EL (cell line): ENCODE measurements around the gene BPGM.

Experiments
- DNase-seq: peaks from one replicate; pipeline ENCODE4 v3.0.0-alpha.2; 2016

Gene BPGM

GRCh38 chr7:134646425-134647305 is at the start of gene BPGM:
Gene BPGM, plus strand, starts transcription at chr7:134646853. Its CDS starts 14,655 bp downstream, at chr7:134661508.
- DNase-seq, result peak; percentile 100

- DNase-seq, result no peak
Measured at GRCh38 chr7:134599371-134599770, 47.3 kb upstream of the BPGM start.

GRCh38 chr7:134601459-134601858 is 45.2 kb upstream of the BPGM start:
- DNase-seq, result no peak

- DNase-seq, result no peak
Measured at GRCh38 chr7:134602881-134603451, 43.7 kb upstream of the BPGM start.

DNA sequence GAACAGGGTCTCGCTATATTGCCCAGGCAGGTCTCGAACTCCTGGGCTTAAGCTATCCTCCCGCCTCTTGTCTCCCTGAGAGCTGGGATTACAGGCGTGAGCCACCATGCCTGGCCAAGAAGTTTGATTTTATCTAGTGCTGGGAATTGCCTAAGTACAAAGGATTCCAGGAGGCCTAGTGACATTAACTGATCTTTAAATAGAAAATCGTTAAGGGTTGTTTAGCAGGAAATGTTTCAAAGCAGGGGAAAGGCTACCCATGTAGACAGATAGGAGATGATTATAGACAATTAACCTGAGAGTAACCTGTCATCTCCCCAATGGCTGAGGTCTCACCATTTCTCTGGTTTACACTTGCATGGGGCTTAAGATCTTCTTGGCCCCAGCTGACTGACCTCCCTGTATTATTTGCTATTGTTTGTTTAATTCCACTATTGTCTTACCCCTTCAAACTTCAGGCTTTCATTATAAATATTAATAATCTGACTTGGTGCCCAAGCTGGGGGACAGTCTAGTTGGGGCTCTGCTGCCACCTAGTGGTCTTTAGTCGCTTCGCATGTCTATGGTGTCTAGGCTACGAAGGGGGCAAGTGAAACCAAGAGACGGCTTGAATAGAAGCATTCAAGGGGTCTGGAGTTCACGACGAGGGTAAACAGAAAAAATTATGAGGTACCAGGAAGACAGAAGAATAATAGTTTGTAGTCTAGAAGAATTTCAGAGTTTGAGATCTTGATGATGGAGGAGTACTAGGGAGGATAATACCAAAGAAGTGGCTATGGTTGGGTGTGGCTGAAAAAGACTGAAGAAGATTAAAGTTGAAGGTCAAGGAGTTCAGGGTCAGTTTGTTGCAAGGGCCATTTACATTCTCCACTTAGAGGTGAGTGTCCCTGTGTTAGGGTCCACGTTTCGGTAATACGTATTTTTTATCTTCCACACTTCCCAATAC is 40.4 kb upstream of the BPGM start:
- peak; percentile 66 for DNase-seq

DNA sequence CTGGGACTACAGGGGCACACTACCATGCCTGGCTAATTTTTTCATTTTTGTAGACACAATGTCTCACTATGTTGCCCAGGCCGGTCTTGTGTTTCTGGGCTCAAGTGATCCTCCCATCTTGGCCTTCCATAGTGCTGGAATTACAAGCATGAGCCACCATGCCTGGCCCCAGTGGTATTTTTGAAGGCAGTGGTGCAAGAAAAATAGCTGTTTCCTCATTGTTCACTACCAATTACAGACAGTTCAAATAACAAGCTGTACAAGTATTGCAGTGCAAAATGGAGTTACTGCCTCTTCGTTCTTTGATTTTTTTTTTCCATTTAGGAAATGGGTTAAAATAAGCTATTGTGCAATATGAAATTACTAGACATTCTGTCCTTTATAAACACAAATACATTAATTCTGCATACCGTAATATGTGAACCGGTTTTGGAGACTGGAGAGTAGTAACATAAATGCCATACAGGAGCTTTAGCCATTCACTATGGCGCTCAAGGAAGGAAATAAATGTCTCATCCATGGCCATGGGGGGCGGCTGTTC is 35.0 kb upstream of the BPGM start:
- DNase-seq, result no peak

- no peak for DNase-seq
Measured at GRCh38 chr7:134612197-134612596, 34.5 kb upstream of the BPGM start.

GRCh38 chr7:134613623-134614347 is 32.9 kb upstream of the BPGM start:
- DNase-seq, result peak; percentile 95

DNA sequence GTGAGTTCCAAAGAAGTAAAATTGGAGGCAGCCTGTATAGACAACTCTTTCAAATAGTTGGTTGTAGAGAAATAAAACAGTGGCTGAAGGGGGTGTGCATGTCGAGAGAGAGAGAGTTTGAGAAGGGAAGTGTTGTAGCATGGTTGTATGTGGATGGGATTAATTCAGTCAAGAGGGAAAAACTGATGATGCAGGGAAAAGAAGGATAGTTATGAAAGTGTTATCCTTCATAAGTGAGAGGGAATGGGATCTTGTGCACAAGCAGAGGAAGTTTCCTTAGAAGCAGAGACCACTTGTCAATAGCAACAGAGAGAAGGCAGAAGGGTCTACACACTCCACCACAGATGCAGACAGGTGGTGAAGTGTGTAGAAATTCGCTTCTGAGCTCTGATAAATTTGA is 30.0 kb upstream of the BPGM start:
- DNase-seq, result no peak

GRCh38 chr7:134618756-134619530 is 27.7 kb upstream of the BPGM start:
- DNase-seq, result peak; percentile 57

DNA sequence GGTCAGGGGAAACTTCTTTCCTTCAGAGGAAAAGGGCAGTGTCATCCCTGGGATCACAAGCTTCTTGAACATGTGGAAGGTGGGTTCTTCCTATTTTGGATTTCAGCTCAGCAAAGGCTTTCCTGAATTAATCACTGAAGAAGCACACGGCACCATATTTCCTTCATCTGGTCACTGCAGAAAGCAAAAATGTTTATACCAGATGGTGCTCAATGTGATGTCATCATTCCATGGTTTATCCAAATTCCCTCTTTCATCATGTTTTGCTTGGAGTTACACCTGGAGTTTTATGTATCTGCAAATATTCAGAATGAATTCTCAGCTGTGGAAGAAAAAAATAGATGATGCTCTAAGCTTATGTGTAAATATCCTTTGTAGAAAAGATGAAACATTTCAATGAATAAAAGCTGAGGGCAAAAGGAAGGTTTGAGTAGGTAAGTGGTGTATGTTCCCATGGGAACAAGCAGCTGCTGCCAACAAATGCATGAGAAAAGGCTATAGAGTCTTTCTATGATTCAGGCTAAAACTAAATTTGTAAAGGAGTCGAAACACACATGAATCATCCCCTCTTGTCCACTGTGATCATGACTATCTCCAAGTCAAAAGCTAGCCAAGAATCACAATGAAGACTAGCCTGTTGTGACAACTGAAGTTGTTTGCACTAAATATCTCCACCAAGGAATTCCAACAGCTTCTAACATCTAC is 26.9 kb upstream of the BPGM start:
- DNase-seq, result peak; percentile 76

DNA sequence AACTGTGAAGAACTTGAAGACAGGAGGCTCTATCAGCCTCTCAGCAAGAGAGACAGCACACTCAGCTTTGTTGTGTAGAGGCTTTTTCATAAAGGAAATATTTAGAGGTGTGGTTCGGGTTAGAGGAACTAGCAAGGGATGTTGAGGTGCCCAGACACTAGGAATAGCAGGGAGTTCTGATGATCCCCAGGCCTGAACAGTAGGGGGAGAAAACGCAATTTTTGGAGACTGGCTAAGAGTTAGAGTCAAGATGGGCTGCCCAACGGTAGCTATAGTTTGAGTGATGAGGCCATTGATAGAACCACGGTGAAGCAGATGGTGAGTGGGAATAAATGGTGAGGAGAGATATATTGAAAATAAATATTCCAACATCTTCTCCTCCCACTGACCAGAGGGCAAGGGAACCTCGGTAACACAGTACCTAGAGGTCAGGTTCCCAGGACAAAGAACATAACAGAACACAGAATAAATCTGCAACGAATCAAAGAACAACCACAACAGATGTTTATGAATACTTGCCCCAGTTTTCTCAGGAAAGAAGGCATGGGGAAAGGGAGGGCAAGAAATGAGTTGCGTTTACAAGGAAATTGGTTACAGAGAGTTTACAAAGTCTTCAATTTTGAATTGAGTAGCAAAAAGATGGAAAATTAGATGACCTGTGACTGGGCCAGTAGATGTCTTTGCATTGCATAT is 24.2 kb upstream of the BPGM start:
- no peak for DNase-seq

GRCh38 chr7:134623193-134623592 is 23.5 kb upstream of the BPGM start:
- no peak for DNase-seq

GRCh38 chr7:134625550-134625949 is 21.1 kb upstream of the BPGM start:
- DNase-seq, result peak; percentile 60

GRCh38 chr7:134627109-134627774 is 19.4 kb upstream of the BPGM start:
- DNase-seq, result no peak

DNA sequence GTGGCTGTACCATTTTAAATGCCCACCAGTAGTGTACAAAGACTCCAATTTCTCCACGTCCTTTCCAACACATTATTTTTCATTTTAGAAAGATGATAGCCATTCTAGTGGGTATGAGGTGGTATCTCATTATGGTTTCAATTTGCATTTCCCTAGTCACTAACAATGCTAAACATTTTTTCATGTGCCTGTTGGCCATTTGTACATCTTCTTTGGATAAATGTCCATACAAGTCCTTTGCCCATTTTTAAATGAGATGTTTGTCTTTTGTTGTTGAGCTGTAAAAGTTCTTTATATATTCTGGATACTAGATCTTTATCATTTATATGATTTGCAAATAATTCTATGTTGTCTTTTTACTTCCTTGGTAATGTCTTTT is 18.9 kb upstream of the BPGM start:
- DNase-seq, result no peak

DNA sequence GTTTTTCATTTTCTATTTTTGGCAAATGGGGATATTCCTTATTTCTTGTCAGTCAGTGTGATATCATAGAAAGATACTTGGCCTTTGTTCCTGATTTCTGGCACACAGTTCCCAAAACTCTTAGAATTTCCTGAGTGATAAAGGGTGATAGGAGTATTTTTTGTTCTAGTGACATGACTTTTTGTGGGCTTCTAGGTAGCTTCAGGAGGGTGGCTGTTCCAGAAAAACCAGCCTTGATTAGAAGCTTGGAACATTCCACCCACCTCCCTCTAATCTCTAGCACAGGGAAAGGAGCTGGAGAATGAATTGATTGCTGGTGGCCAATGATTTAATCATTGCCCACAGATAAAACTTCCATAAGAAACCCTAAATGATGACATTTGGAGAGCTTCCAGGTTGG is 17.2 kb upstream of the BPGM start:
- no peak for DNase-seq

GRCh38 chr7:134630237-134630636 is 16.4 kb upstream of the BPGM start:
- no peak for DNase-seq

DNA sequence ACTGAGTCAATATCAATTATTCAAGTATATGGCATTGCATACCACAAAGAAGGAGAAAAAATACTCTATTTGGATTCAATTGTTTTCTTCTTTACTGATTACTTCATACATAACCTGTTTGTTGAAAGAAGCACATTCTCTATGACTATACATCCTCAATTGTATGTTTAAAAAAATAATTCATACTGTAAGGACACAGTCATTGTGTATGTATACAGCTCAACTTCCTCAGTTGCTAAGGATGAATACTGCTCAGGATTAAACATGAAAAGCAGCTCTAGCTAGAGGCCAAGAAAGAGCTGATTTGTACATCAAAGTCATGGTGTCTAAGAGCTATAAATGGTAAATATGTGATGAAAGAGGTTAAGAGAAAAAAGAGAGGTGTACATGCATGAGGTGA is 15.8 kb upstream of the BPGM start:
- DNase-seq, result no peak

DNA sequence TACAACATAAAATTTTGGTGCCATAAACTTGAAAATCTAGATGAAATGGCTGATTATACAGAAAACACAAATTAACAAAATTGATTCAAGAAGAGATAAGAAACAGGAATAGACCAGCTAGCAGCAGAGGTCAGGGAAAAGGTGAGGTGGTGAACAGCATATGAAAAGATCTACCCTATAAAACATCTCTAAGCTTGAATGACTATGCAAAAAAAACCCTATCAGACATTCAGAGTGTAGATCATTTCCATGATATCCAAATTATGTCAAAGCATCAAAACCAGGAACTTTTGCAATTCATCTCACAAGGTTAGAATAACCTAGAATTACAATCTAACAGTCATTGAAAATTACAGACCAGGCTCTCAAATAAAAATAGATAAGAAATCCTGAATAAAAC is 14.6 kb upstream of the BPGM start:
- no peak for DNase-seq
